SU-DHL-6 (cell line): ENCODE results near the gene KLHL10.

Experiments
- H2AFZ ChIP-seq: fragments of 200-600 bp; sonication (generic); 2 replicates; pipeline ENCODE4 v1.6.1; 2014; ENCODE audit warnings: low read depth, mild to moderate bottlenecking, moderate library complexity, mixed read lengths, antibody characterized with exemption, low read length; ENCODE audit not compliant: severe bottlenecking
- H3F3A ChIP-seq: fragments of 200-600 bp; shearing (Covaris generic); 2 replicates; pipeline ENCODE4 v1.6.0; 2016; ENCODE audit warnings: antibody characterized with exemption, mild to moderate bottlenecking; ENCODE audit not compliant: insufficient read depth
- H3K27ac ChIP-seq: fragments of 200-600 bp; sonication (generic); 2 replicates; pipeline ENCODE4 v1.5.1; 2016; ENCODE audit warnings: low read depth, mild to moderate bottlenecking, low read length, moderate library complexity, mixed read lengths
- H3K27me3 ChIP-seq: fragments of 200-600 bp; sonication (generic), shearing (Covaris generic); 2 replicates; pipeline ENCODE4 v1.6.0; 2014; ENCODE audit warnings: mild to moderate bottlenecking, low read length
- H3K36me3 ChIP-seq: fragments of 200-600 bp; sonication (generic); 2 replicates; pipeline ENCODE4 v1.6.1; 2014; ENCODE audit warnings: mild to moderate bottlenecking, low read length, mixed read lengths
- H3K4me2 ChIP-seq: fragments of 300-600, 200-600 bp; shearing (Covaris generic), sonication (generic); 2 replicates; pipeline ENCODE4 v1.6.0; 2014; ENCODE audit warnings: low read length, low read depth, mild to moderate bottlenecking; ENCODE audit not compliant: poor library complexity, severe bottlenecking
- H3K4me3 ChIP-seq: fragments of 200-600 bp; sonication (generic); 2 replicates; pipeline ENCODE4 v1.5.1; 2014; ENCODE audit warnings: antibody characterized with exemption, low read length, mild to moderate bottlenecking, mixed read lengths; ENCODE audit not compliant: insufficient read depth, poor library complexity, severe bottlenecking
- H3K79me2 ChIP-seq: fragments of 200-600 bp; sonication (generic); 2 replicates; pipeline ENCODE4 v1.6.1; 2014; ENCODE audit warnings: mild to moderate bottlenecking, low read length, moderate library complexity; ENCODE audit not compliant: insufficient read depth
- H3K9ac ChIP-seq: fragments of 200-600 bp; sonication (generic); 2 replicates; pipeline ENCODE4 v1.7.0; 2014; ENCODE audit warnings: mild to moderate bottlenecking, low read length
- H3K9me2 ChIP-seq: fragments of 200-600 bp; sonication (generic); replicated peaks from 2 replicates; pipeline ENCODE4 v1.6.1; 2014; ENCODE audit warnings: low read length; ENCODE audit not compliant: insufficient read depth
- H3K9me3 ChIP-seq: fragments of 200-600 bp; sonication (generic); 2 replicates; pipeline ENCODE4 v1.6.1; 2014; ENCODE audit warnings: low read length, mixed read lengths; ENCODE audit not compliant: insufficient read depth
- H4K20me1 ChIP-seq: fragments of 200-600 bp; sonication (generic); 2 replicates; pipeline ENCODE4 v1.6.1; 2014; ENCODE audit warnings: low read depth, mild to moderate bottlenecking, antibody characterized with exemption, low read length, moderate library complexity, mixed read lengths
- EZH2phosphoT487 ChIP-seq: fragments of 200-600 bp; sonication (generic), shearing (Covaris generic); conservative IDR thresholded peaks from 2 replicates; pipeline ENCODE4 v1.6.1; 2018; ENCODE audit warnings: mild to moderate bottlenecking, antibody characterized with exemption, low read length, moderate library complexity, mixed read lengths
- TF ChIP-seq, protein P1 (sequence below): fragments of 200-600 bp; sonication (generic); IDR thresholded peaks from one replicate; pipeline ENCODE4 v1.5.1; 2017; ENCODE audit warnings: antibody characterized with exemption, mild to moderate bottlenecking, low read length, moderate library complexity; ENCODE audit not compliant: insufficient read depth, poor library complexity, severe bottlenecking

Gene KLHL10

DNA sequence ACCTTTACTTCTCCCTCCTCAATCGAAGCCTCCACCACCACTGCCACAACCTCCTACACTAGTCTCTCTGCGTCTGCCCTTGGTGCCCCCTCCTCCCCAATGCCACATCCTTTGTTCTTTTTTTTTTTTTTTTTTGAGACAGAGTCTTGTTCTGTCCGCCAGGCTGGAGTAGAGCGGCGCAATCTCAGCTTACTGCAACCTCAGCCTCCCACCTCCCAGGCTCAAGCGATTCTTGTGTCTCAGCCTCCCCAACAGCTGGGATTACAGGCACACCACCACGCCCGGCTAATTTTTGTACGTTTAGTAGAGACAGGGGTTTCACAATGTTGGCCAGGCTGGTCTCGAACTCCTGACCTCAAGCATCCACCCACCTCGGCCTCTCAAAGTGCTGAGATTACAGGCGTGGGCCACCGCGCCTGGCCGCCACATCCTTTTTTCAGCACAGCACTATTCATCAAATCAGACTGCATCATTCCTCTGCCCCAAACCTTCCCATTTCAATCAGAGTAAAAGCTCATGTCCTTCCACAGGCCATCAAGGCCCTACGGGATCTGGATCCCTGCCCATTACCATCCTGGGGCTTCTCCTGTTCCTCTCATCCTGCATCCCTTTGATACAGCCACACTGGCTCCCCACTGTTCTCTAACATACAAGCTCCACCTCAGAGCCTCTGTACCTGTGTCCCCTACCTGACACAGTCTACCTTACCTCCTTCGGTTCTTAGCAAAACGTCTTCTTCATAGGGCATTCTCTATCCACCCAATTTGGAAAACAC lies 25.6 kb downstream of the KLHL10 start:
- no peak for TF ChIP-seq EZH2phosphoT487
- TF ChIP-seq, protein P1, sequence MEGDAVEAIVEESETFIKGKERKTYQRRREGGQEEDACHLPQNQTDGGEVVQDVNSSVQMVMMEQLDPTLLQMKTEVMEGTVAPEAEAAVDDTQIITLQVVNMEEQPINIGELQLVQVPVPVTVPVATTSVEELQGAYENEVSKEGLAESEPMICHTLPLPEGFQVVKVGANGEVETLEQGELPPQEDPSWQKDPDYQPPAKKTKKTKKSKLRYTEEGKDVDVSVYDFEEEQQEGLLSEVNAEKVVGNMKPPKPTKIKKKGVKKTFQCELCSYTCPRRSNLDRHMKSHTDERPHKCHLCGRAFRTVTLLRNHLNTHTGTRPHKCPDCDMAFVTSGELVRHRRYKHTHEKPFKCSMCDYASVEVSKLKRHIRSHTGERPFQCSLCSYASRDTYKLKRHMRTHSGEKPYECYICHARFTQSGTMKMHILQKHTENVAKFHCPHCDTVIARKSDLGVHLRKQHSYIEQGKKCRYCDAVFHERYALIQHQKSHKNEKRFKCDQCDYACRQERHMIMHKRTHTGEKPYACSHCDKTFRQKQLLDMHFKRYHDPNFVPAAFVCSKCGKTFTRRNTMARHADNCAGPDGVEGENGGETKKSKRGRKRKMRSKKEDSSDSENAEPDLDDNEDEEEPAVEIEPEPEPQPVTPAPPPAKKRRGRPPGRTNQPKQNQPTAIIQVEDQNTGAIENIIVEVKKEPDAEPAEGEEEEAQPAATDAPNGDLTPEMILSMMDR, result no peak
- H3K4me3 ChIP-seq, result peak overlapping the region; percentile 78
- H3K9me2 ChIP-seq, result no peaks in the 10 kb centered on the region
- H3K36me3 ChIP-seq, result peaks cover 6% of the 10 kb centered on the region; the same call in 1 of the 2 replicates
- H3K9ac ChIP-seq, result peak overlapping the region; percentile 84
- no peaks in the 10 kb centered on the region; the same call in 1 of the 2 replicates for H4K20me1 ChIP-seq
- H2AFZ ChIP-seq, result no peak overlapping the region
- no peaks in the 10 kb centered on the region for H3K9me3 ChIP-seq
- no peak overlapping the region for H3K27ac ChIP-seq
- H3K27me3 ChIP-seq, result no peaks in the 10 kb centered on the region
- peak overlapping the region; percentile 82 for H3K4me2 ChIP-seq
- H3K79me2 ChIP-seq, result peaks cover 65% of the 10 kb centered on the region
- peaks cover 16% of the 10 kb centered on the region for H3F3A ChIP-seq

DNA sequence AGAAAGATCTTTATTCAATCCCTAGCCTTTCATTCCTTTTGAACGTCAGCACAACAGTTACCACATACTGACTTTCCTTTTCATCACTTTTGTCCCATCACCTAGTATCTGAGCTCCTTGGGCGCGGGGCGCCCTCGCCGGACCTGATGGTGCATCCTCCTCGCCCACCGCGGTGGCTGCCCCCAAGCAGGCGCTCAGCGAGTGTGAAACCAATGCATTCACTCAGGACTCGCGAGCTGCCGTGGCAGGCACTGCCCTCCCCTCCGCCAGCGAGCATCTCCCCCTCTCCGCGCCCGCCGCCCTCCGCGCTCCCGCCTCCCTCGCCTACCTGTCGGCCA lies 26.8 kb downstream of the KLHL10 start:
- no peaks in the 10 kb centered on the region; the same call in 1 of the 2 replicates for H4K20me1 ChIP-seq
- TF ChIP-seq, protein P1, result no peak
- no peak for TF ChIP-seq EZH2phosphoT487
- peak overlapping the region; percentile 78 for H3K4me3 ChIP-seq
- H3K27ac ChIP-seq, result peak overlapping the region; percentile 57
- H3K36me3 ChIP-seq, result peaks cover 11% of the 10 kb centered on the region; the same call in 1 of the 2 replicates
- H3F3A ChIP-seq, result peaks cover 24% of the 10 kb centered on the region
- no peaks in the 10 kb centered on the region for H3K9me3 ChIP-seq
- H3K9ac ChIP-seq, result peak overlapping the region; percentile 84
- peak overlapping the region; percentile 82 for H3K4me2 ChIP-seq
- H3K79me2 ChIP-seq, result peaks cover 54% of the 10 kb centered on the region
- peak overlapping the region; percentile 66 for H2AFZ ChIP-seq
- no peaks in the 10 kb centered on the region for H3K27me3 ChIP-seq
- no peaks in the 10 kb centered on the region for H3K9me2 ChIP-seq

DNA sequence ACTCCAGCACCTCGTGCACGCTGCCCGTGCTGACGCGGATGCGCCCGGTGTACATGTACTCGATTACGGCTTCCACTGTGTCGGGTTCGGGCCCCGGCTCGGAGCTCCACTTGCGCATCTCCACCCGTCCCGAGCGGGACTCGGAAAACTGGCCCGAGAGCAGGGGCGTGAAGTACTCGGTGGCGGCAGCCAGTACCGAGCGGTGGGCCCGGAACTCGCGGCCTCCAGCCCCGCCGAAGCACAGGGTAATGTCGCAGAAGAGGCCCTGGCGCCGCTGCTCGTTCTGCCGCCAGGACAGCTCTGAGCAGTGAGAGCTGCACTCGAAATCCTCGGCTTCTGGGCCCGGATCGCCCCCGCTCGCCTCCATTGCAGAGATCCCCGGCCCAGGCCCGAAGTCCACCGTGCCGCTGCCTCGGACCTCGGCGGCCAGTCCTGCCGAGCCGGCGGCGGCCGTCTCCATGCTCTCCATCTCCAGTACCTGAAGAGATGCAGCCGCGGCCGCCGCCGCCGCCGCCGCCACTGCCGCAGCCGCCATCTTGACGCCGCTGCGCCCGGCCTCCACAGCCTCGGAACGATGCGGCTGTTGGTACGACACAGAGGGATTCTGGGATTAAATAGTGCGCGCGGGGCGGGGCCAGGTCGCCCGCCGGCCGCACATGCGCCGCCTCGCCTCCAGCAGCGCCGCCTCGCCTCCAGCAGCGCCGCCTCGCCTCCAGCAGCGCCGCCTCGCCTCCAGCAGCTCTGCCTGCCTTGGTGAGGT lies 27.4 kb downstream of the KLHL10 start, which contains the start of gene KLHL11:
Gene KLHL11 (minus strand): TSS at position 588 of the 760 bp plus-strand sequence. CDS start 53 bp downstream, at position 535.
- H3F3A ChIP-seq, result peaks cover 24% of the 10 kb centered on the region
- H3K9me2 ChIP-seq, result no peaks in the 10 kb centered on the region
- peaks cover 48% of the 10 kb centered on the region for H3K79me2 ChIP-seq
- no peaks in the 10 kb centered on the region for H3K27me3 ChIP-seq
- H3K27ac ChIP-seq, result peak within 1 kb of the TSS; percentile 57
- peak within 1 kb of the TSS; percentile 66 for H2AFZ ChIP-seq
- peak within 1 kb of the TSS; percentile 84 for H3K9ac ChIP-seq
- no peaks in the 10 kb centered on the region; the same call in 1 of the 2 replicates for H4K20me1 ChIP-seq
- no peaks in the 10 kb centered on the region for H3K9me3 ChIP-seq
- H3K4me2 ChIP-seq, result peak within 1 kb of the TSS; percentile 82
- H3K4me3 ChIP-seq, result peak within 1 kb of the TSS; percentile 78
- peaks cover 11% of the 10 kb centered on the region; the same call in 1 of the 2 replicates for H3K36me3 ChIP-seq
- TF ChIP-seq EZH2phosphoT487, result no peak
- TF ChIP-seq, protein P1, result no peak
